Measurements from ENCODE around the gene UNC80. TPM values are rescaled to one million over a fixed set of nuclear protein-coding genes. Genes with fewer than 3 reads are reported as not detected.
A peak's percentile ranks its signal among the peaks of the same experiment; 100 is the strongest.

Gene UNC80
- total and polyA plus RNA-seq, 12 donors, result 3.0 to 20.2 (median 6.3) TPM

DNA sequence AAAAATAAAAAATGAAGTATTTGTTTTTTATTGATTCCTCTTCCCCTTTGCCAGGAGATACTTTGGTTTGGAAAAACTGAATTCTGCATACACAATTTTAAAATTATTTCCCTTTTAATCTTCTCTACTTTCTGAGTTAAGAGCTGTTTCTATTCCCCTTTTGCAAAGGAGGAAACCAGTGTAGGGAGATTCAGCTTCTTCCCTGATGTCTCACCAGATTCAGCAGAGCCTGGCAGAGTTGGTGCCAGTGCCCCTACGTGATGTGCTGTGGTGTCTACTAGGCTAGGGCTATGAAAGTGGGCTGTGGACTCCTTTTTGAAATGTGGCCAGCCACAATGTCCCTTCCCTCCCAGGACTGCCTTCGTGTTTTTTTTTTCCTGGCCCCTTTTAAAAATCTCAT, 233.2 kb downstream of the UNC80 start:
- Histone ChIP-seq H3K9me3 (replicated peaks in 1 of 3) (no peaks in the 10 kb centered on the region), H3K27ac (peak overlapping the region in 2 of 5 donors; percentile 7 to 23), H3K4me1 (replicated peaks in 1 of 2) (peaks cover 31 to 60% of the 10 kb centered on the region in 2 donors), H3K36me3 (replicated peaks in 1 of 2) (no peaks in the 10 kb centered on the region), H3K27me3 (no peaks in the 10 kb centered on the region), H3K4me3 (no peak overlapping the region)
- TF ChIP-seq POLR2A (IDR thresholded peaks at IDR 0.05), result no peak
- TF ChIP-seq, protein P1, sequence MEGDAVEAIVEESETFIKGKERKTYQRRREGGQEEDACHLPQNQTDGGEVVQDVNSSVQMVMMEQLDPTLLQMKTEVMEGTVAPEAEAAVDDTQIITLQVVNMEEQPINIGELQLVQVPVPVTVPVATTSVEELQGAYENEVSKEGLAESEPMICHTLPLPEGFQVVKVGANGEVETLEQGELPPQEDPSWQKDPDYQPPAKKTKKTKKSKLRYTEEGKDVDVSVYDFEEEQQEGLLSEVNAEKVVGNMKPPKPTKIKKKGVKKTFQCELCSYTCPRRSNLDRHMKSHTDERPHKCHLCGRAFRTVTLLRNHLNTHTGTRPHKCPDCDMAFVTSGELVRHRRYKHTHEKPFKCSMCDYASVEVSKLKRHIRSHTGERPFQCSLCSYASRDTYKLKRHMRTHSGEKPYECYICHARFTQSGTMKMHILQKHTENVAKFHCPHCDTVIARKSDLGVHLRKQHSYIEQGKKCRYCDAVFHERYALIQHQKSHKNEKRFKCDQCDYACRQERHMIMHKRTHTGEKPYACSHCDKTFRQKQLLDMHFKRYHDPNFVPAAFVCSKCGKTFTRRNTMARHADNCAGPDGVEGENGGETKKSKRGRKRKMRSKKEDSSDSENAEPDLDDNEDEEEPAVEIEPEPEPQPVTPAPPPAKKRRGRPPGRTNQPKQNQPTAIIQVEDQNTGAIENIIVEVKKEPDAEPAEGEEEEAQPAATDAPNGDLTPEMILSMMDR (IDR thresholded peaks at IDR 0.05), result no peak
- 47 to 75% (median 55%) methylated on average over 2 of the region's 2 CpGs for WGBS, 4 donors
- intact Hi-C loops (cut with DNase I), result no loop called here
- DNase-seq, result peak in 1 of 7 donors; percentile 17

DNA sequence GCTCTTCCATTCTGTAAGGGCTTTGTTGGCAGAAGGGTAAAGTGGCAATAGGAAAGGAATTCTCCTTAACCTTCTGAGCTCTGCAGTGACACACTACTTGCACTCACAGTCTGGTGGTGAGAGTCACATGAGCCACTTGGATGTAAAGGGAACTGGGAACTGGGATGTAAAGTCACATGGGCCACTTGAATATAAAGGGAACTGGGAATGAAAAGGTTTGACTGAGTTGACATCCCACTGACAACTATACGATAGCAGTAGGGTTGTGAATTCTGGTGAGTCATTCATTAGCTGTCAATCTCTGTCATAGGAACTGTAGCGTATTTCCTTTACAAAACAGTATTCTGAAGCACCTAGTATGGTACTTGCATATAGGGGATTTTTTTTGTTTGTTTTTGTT, 236.3 kb downstream of the UNC80 start:
- 40 to 80% (median 59%) methylated on average over 2 of the region's 2 CpGs for WGBS, 4 donors
- Histone ChIP-seq H3K4me1 (replicated peaks in 1 of 2) (peaks cover 31 to 66% of the 10 kb centered on the region in 2 donors), H3K4me3 (no peak overlapping the region), H3K36me3 (replicated peaks in 1 of 2) (no peaks in the 10 kb centered on the region), H3K9me3 (replicated peaks in 1 of 3) (no peaks in the 10 kb centered on the region), H3K27ac (peak overlapping the region in 1 of 5 donors; percentile 26), H3K27me3 (no peaks in the 10 kb centered on the region)
- intact Hi-C loops (cut with DNase I), result no loop called here
- TF ChIP-seq, protein P1 (IDR thresholded peaks at IDR 0.05), result no peak
- TF ChIP-seq POLR2A (IDR thresholded peaks at IDR 0.05), result no peak
- peak in 2 of 7 donors; percentile 25 to 29 for DNase-seq

DNA sequence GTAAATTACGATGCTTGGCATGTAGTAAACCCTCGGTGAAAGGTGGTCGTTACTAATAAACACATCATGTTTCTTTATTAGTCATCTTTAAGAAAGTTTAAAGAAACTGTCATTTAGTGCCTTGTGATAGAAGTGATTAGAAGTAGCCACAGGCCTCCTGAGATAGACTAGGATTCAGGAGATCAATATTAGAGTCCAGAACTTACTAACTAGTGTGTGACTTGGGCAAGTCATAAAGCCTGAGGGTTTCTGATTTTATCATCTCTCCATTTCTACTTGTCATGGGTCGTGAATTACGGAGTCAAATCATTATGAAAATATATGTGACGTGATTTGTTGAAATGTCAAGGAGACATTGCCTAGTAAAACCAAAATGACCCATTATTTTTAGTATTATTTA, 237.5 kb downstream of the UNC80 start:
- TF ChIP-seq POLR2A (IDR thresholded peaks at IDR 0.05), result no peak
- TF ChIP-seq, protein P1 (IDR thresholded peaks at IDR 0.05), result no peak
- H3K4me3 ChIP-seq, result no peak overlapping the region
- H3K9me3 ChIP-seq (replicated peaks in 1 of 3), result no peaks in the 10 kb centered on the region
- H3K4me1 ChIP-seq (replicated peaks in 1 of 2), result peaks cover 21 to 55% of the 10 kb centered on the region in 2 donors
- H3K27ac ChIP-seq, result peak overlapping the region in 2 of 5 donors; percentile 36 to 47
- H3K27me3 ChIP-seq, result no peaks in the 10 kb centered on the region
- intact Hi-C loops (cut with DNase I), result no loop called here
- WGBS, 4 donors, result 44 to 58% (median 53%) methylated on average over 6 of the region's 6 CpGs
- no peaks in the 10 kb centered on the region for H3K36me3 ChIP-seq (replicated peaks in 1 of 2)
- no peak for DNase-seq

GRCh38 chr2:210009896-210010295, 238.3 kb downstream of the UNC80 start:
- Histone ChIP-seq H3K27ac (peak overlapping the region in 3 of 5 donors; percentile 19 to 47 (median 36)), H3K9me3 (replicated peaks in 1 of 3) (no peaks in the 10 kb centered on the region), H3K4me3 (no peak overlapping the region), H3K36me3 (replicated peaks in 1 of 2) (peaks cover 0 to 3% of the 10 kb centered on the region in 2 donors), H3K27me3 (no peaks in the 10 kb centered on the region), H3K4me1 (replicated peaks in 1 of 2) (peaks cover 14 to 48% of the 10 kb centered on the region in 2 donors)
- intact Hi-C loops (cut with DNase I), result no loop called here
- TF ChIP-seq, protein P1 (IDR thresholded peaks at IDR 0.05), result no peak
- no peak for TF ChIP-seq POLR2A (IDR thresholded peaks at IDR 0.05)
- 47 to 72% (median 64%) methylated on average over 3 of the region's 3 CpGs for WGBS, 4 donors
- peak in 1 of 7 donors; percentile 16 for DNase-seq

Measured in adrenal gland (tissue), 12 donors.